Esophagus muscularis mucosa (tissue), 3 donors: ENCODE data around the gene MBNL1.

ENCODE experiments used
- EP300 ChIP-seq: sonication (generic); formaldehyde crosslinking; IDR thresholded peaks from one replicate; pipeline ENCODE4 v1.6.1; 2017; ENCODE audit warnings: antibody characterized with exemption
- TF ChIP-seq, protein P1 (sequence below), 3 experiments: fragments of 200-600 bp in 2 of 3; fragments of 450-650 bp in 1 of 3; sonication (generic) in 2 of 3; IDR thresholded peaks; one replicate each; pipeline ENCODE4 v1.5.1; 2017 to 2019; ENCODE audit warnings: antibody characterized with exemption in 3 of 3, mild to moderate bottlenecking in 2 of 3, moderate library complexity in 1 of 3

DNA sequence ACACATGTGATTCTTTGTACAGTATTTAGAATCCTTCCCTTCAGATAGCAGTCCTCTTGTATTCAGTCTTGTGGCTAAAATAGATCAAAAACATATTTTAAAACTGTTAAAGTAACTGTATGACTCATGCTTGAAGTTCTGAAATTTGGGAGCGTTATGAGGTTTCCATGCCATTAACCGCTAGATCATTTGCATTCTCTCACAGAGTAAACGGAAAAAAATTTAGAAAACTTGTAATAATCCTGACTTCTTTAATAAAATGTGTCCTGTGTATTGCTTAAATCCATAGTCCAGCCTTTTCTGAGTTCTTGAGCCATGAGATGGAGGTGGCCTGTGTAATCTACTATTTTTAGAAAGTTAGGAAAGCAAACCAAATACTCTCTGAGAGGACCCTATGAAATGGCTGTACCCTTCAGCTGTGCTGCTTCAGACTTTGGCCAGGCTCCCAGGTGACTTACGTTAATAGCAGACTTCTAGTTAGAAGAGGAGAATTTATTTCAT is 33.8 kb downstream of the MBNL1 start:
- TF ChIP-seq, protein P1, sequence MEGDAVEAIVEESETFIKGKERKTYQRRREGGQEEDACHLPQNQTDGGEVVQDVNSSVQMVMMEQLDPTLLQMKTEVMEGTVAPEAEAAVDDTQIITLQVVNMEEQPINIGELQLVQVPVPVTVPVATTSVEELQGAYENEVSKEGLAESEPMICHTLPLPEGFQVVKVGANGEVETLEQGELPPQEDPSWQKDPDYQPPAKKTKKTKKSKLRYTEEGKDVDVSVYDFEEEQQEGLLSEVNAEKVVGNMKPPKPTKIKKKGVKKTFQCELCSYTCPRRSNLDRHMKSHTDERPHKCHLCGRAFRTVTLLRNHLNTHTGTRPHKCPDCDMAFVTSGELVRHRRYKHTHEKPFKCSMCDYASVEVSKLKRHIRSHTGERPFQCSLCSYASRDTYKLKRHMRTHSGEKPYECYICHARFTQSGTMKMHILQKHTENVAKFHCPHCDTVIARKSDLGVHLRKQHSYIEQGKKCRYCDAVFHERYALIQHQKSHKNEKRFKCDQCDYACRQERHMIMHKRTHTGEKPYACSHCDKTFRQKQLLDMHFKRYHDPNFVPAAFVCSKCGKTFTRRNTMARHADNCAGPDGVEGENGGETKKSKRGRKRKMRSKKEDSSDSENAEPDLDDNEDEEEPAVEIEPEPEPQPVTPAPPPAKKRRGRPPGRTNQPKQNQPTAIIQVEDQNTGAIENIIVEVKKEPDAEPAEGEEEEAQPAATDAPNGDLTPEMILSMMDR (IDR thresholded peaks at IDR 0.05), result no peak
- no peak for TF ChIP-seq EP300
